Endodermal cell (in vitro differentiated cells): ENCODE measurements around the gene KRT1. TPM values are rescaled to one million over a fixed set of nuclear protein-coding genes. Genes with fewer than 3 reads are reported as not detected.

Source experiments
- DNase-seq: peaks from one replicate; pipeline ENCODE4 v3.0.0-alpha.2; 2017
- H3K27ac ChIP-seq: 2 replicates; pipeline ENCODE4 v1.5.1; 2013; ENCODE audit warnings: mild to moderate bottlenecking, low read depth, low read length, moderate library complexity
- H3K27me3 ChIP-seq: 2 replicates; pipeline ENCODE4 v1.6.1; 2013; ENCODE audit warnings: mild to moderate bottlenecking, low read length, moderate library complexity; ENCODE audit not compliant: insufficient read depth, control insufficient read depth, poor library complexity, severe bottlenecking
- H3K36me3 ChIP-seq: 2 replicates; pipeline ENCODE4 v1.7.0; 2013; ENCODE audit warnings: mild to moderate bottlenecking, low read length, moderate library complexity; ENCODE audit not compliant: control insufficient read depth, insufficient read depth
- H3K4me1 ChIP-seq: one replicate; pipeline ENCODE4 v1.7.0; 2013; ENCODE audit warnings: low read length; ENCODE audit not compliant: control insufficient read depth, insufficient read depth
- H3K4me3 ChIP-seq: 2 replicates; pipeline ENCODE4 v1.5.1; 2013; ENCODE audit warnings: mild to moderate bottlenecking, low read length, moderate library complexity
- H3K9ac ChIP-seq: 2 replicates; pipeline ENCODE4 v1.6.1; 2013; ENCODE audit warnings: mild to moderate bottlenecking, low read length, moderate library complexity; ENCODE audit not compliant: poor library complexity, severe bottlenecking; ENCODE audit errors: extremely low read depth
- H3K9me3 ChIP-seq: 2 replicates; pipeline ENCODE4 v1.6.1; 2013; ENCODE audit warnings: mild to moderate bottlenecking, low read length, moderate library complexity; ENCODE audit not compliant: control insufficient read depth
- H3K27ac Mint-ChIP-seq: 2 replicates; pipeline ENCODE4 v1.8.0; 2020; ENCODE audit warnings: mixed read lengths
- H3K27me3 Mint-ChIP-seq: 2 replicates; pipeline ENCODE4 v1.8.0; 2021; ENCODE audit warnings: mild to moderate bottlenecking, mixed read lengths; ENCODE audit not compliant: insufficient read depth
- H3K36me3 Mint-ChIP-seq: 2 replicates; pipeline ENCODE4 v1.8.0; 2020; ENCODE audit warnings: low read depth, mixed read lengths
- H3K4me1 Mint-ChIP-seq: 2 replicates; pipeline ENCODE4 v1.8.0; 2020; ENCODE audit warnings: mixed read lengths
- H3K4me3 Mint-ChIP-seq: 2 replicates; pipeline ENCODE4 v1.8.0; 2020; ENCODE audit warnings: mild to moderate bottlenecking, moderate library complexity, mixed read lengths
- H3K9me3 Mint-ChIP-seq: 2 replicates; pipeline ENCODE4 v1.8.0; 2020; ENCODE audit warnings: mild to moderate bottlenecking, mixed read lengths
- CTCF ChIP-seq: fragments of 200-600 bp; sonication (generic); conservative IDR thresholded peaks from 2 replicates; pipeline ENCODE4 v1.5.0; 2021; ENCODE audit warnings: antibody characterized with exemption, mild to moderate bottlenecking
- WGBS, 2 experiments: methylation state at CpG; one replicate each; pipeline versions ENCODE4 v1.1.5 to v1.1.7; 2013; ENCODE audit warnings: missing lambda C conversion rate in 2 of 2, mixed read lengths in 1 of 2; ENCODE audit not compliant: insufficient coverage in 1 of 2, insufficient read length in 1 of 2; 5-methylcytosine and 5-hydroxymethylcytosine counted together
- total RNA-seq, 2 donors: library from RNA; stranded (reverse); fragmentation: NEBNext Ultra II Directional in 1 of 2; extraction: Animal tissue kit (Norgen Biotek cat#: 25700) in 1 of 2; gene quantifications; 2 replicates in 1 of 2; 3 replicates in 1 of 2; pipeline ENCODE4 v1.2.1, GENCODE V29; 2021

Gene KRT1
- total RNA-seq, 2 donors from 2014 or later, result not detected

- H3K27me3 Mint-ChIP-seq, result peaks cover 59% of the 10 kb centered on the region
- H3K4me1 Mint-ChIP-seq, result no peaks in the 10 kb centered on the region
- H3K27me3 ChIP-seq, result peaks cover 62% of the 10 kb centered on the region
- no peak overlapping the region for H3K4me3 ChIP-seq
- 62 to 84% methylated on average over 2 to 6 of the region's 6 CpGs for WGBS, 2 experiments
- H3K4me1 ChIP-seq, result no peaks in the 10 kb centered on the region
- no peaks in the 10 kb centered on the region for H3K36me3 ChIP-seq
- no peak overlapping the region for H3K9ac ChIP-seq
- H3K9me3 ChIP-seq, result no peaks in the 10 kb centered on the region
- no peak overlapping the region for H3K4me3 Mint-ChIP-seq
- DNase-seq, result no peak
- H3K27ac ChIP-seq, result no peak overlapping the region
- no peaks in the 10 kb centered on the region for H3K9me3 Mint-ChIP-seq
- H3K27ac Mint-ChIP-seq, result no peak overlapping the region
- TF ChIP-seq CTCF, result no peak
- H3K36me3 Mint-ChIP-seq, result no peaks in the 10 kb centered on the region
These were observed 5.2 kb upstream of the KRT1 start for GRCh38 chr12:52685406-52685890.

- H3K9me3 ChIP-seq, result no peaks in the 10 kb centered on the region
- 71 to 86% methylated on average over 2 of the region's 2 CpGs for WGBS, 2 experiments
- H3K36me3 ChIP-seq, result no peaks in the 10 kb centered on the region
- Mint-ChIP-seq H3K27ac (no peak overlapping the region), H3K36me3 (no peaks in the 10 kb centered on the region), H3K9me3 (no peaks in the 10 kb centered on the region), H3K4me3 (no peak overlapping the region), H3K27me3 (peaks cover 55% of the 10 kb centered on the region), H3K4me1 (no peaks in the 10 kb centered on the region)
- H3K27me3 ChIP-seq, result peaks cover 62% of the 10 kb centered on the region
- H3K4me1 ChIP-seq, result no peaks in the 10 kb centered on the region
- no peak overlapping the region for H3K27ac ChIP-seq
- no peak overlapping the region for H3K9ac ChIP-seq
- no peak overlapping the region for H3K4me3 ChIP-seq
- no peak for DNase-seq
- no peak for TF ChIP-seq CTCF
These were observed 4.2 kb upstream of the KRT1 start for GRCh38 chr12:52684431-52684830.

GRCh38 chr12:52683575-52684300 lies 3.5 kb upstream of the KRT1 start:
- no peaks in the 10 kb centered on the region for H3K36me3 Mint-ChIP-seq
- Histone ChIP-seq H3K36me3 (no peaks in the 10 kb centered on the region), H3K4me3 (no peak overlapping the region), H3K4me1 (no peaks in the 10 kb centered on the region), H3K27ac (no peak overlapping the region), H3K9ac (no peak overlapping the region), H3K9me3 (no peaks in the 10 kb centered on the region), H3K27me3 (peaks cover 62% of the 10 kb centered on the region)
- no peaks in the 10 kb centered on the region for H3K4me1 Mint-ChIP-seq
- WGBS, 2 experiments, result 87% methylated on average over 9 to 12 of the region's 12 CpGs
- no peaks in the 10 kb centered on the region for H3K9me3 Mint-ChIP-seq
- H3K27ac Mint-ChIP-seq, result no peak overlapping the region
- no peak for DNase-seq
- no peak for TF ChIP-seq CTCF
- peaks cover 51% of the 10 kb centered on the region for H3K27me3 Mint-ChIP-seq
- no peak overlapping the region for H3K4me3 Mint-ChIP-seq
